Heart left ventricle (tissue), 13 donors: Measurements from ENCODE around the gene GTF3A.

Experiments
- CTCF ChIP-seq, 12 donors: fragments of 200-600 bp; sonication (generic) in 4 of 12; IDR thresholded peaks; one replicate each; pipeline versions ENCODE4 v1.5.0 to v1.8.0; 2018 to 2022; ENCODE audit warnings: antibody characterized with exemption in 12 of 12, mild to moderate bottlenecking in 5 of 12
- POLR2A ChIP-seq, 2 donors: fragments of 450-650 bp; IDR thresholded peaks; one replicate each; pipeline ENCODE4 v1.6.1; 2017; ENCODE audit warnings: antibody characterized with exemption in 2 of 2, mild to moderate bottlenecking in 2 of 2, moderate library complexity in 2 of 2
- donor health status: ischemic (EF 13 %, LVEDD 7.1; RV severe dilation, severe dysfunction).
- donor health status: DM: no; HTN: yes; CAD: no.
- donor health status: DM: no; HTN: no; CAD: no.
- donor health status: ischemic (EF 25% LVEDD 6.9; RV normal size, moderate dysfunction).
- donor health status: ischemic (EF 25% LVEDD 5.7; RV mildly dilated, moderate dysfunction).
- donor health status: ischemic (EF 35%, LVEDD 5.7; RV mildly dilated, moderate dysfunction).
- donor health status: nonischemic (EF 11% LVEDD 7.7; RV severe dilation, severe dysfunction).
- donor health status: DM: yes; HTN: yes; CAD: no.
- donor health status: PGD.
- donor health status: ischemic (EF 29% LVEDD 5.4; RV normal size, mild dysfunction).
- donor health status: nonischemic (EF 23%, LVEDD 6.1; RV moderate dilation, normal function).

GRCh38 chr13:27428160-27428559 lies 3.7 kb downstream of the GTF3A start:
- no peak for TF ChIP-seq CTCF (IDR thresholded peaks at IDR 0.05)
- TF ChIP-seq POLR2A (IDR thresholded peaks at IDR 0.05), result no peak
